ENCODE results near the gene HECTD2.

DNA sequence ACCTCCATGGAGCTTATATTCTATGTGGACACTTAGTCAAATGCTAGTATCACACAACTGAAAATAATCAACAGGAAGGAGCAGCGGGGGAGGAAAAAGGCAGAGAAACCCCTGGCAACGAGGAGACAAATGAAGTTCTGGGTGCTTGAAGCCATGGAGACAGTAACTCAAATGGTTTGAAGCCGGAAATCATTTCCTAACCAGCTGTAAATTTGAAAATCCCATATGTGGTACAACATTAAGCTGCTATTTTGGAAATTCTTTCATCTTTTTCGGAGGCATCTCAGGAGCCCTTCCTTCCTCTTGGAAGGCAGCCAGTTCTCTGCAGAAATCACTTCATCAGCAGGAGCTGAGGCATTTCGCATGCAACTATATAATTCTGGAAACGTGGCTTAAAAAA is 131.3 kb downstream of the HECTD2 start:
- TF ChIP-seq POLR2AphosphoS5 (IDR thresholded peaks at IDR 0.05; ENCODE audit: borderline replicate concordance, low read depth, low read length) (peak; percentile 47; the same call in 1 of the 2 replicates), EZH2 (IDR thresholded peaks at IDR 0.05) (no peak), FOXP2 (optimal IDR thresholded peaks at IDR 0.05; ENCODE audit: control extremely low read depth, extremely low read length, insufficient read depth) (no peak)
